ENCODE results near the gene TIMM17B. TPM values are rescaled to one million over a fixed set of nuclear protein-coding genes. Genes with fewer than 3 reads are reported as not detected.

TIMM17B gene
- total RNA-seq, 1 donor from 2014 or later = 48.2 TPM

GRCh38 chrX:48919947-48920717, 22.6 kb upstream of the TIMM17B start:
- intact Hi-C loops (cut with micrococcal nuclease) = loop anchor here (1.0 to 10.0 kb wide), 5 partner anchors 17 to 275 kb away; partner anchors contain the start of gene GRIPAP1

- intact Hi-C loops (cut with micrococcal nuclease) = loop anchor here (1.0 to 10.0 kb wide), 5 partner anchors 18 to 275 kb away; partner anchors contain the start of gene GRIPAP1
Measured at GRCh38 chrX:48919360-48919841, 21.8 kb upstream of the TIMM17B start.

DNA sequence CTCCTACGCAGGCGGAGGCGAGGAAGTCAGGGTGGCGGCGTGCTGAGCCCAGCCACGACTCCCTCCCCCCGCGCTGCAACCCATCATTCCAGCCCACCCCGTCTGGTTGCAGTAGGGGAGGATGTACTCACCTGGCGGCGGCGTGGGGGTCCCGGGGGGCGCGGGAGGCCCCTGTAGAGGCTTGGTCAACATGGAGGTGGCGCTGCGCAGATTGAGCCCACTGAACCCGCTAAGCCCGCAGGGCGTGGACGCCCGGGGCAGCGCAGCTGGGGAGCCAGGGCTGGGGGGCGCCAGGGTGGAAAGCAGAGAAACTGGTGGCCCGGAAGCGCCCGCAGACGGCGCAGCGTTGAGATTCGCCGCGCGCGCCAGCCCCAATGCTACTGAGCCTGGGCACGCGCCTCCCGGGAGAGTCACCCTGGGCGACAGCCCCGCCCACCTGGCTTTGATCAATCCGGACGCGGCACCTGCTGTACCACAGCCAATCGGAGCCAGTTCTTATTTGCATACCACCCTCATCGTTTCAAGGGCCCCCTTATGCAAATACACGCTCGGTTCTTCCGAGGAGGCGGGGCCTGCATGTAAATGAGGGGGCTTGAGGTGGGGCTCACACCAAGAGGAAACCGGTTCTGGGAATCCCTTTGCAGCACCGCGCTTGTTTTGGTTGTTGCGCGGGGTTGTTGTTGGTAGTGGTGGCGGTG, 21.2 kb upstream of the TIMM17B start, which contains the start of gene PIM2:
PIM2 (minus strand) TSS at position 382 of the 698 bp plus-strand sequence; CDS start at position 192, 190 bp downstream.
- intact Hi-C loops (cut with micrococcal nuclease) = loop anchor here (1.0 to 10.0 kb wide), 5 partner anchors 19 to 274 kb away; partner anchors contain the start of gene GRIPAP1

DNA sequence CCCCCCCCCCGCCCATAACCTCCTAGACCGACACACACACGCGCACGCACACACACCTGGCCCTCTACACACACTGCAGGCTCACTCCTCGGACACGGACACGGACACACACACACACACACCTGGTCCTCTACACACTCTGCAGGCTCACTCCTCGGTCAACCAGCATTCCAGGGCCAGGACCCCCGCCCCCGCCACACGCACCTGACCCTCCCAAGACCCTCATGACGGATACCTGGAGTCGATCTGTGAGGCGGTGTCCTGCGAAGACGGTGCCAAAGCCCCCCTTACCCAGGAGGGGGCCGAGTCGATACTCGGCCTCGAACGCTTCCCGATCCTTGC, 20.7 kb upstream of the TIMM17B start:
- intact Hi-C loops (cut with micrococcal nuclease) = loop anchor here (5.0 to 10.0 kb wide), 2 partner anchors 84 to 273 kb away; partner anchors contain the start of gene GRIPAP1

DNA sequence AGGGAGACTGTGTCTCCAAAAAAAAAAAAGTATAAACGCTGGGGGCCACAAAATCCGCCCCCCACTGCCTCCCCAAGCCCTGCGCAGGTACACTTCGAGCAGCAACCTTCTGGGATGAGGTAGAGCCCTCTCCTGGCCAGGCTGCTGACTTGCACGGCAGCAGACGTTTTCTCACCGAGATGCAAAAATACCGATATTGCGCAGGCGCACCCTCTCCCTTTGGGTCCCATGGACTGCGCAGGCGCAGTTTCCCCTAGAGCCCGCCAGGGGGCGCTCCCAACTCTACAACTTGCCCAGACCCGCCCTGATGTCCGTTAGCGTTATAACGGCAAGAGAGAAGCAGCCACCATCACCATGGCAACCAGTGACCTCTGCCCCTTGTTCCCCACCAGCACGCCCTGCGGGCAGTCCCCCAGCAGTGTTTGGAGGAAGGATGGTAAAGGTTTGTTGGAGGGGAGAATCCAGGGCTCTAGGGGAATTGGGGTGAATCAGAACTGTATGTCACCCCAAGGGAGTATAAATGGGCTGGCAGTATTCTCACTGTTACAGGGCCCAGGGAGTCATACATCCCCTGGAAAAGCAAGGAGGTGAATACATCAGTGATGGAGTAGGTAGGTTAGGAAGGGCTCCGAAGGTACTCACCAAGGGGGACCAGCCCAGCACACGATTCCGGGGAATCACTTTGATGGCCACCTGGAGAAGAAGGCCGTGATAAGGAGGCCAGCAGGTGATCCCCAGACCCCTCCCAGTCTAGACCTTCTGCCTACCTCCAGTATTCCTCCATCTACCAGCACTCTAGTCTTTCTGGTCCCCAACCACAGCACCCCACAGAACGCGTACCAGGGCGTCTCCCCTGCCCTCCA, 19.8 kb upstream of the TIMM17B start:
- intact Hi-C loops (cut with micrococcal nuclease) = loop anchor here (1.0 to 10.0 kb wide), 5 partner anchors 20 to 273 kb away; partner anchors contain the start of genes GRIPAP1, PQBP1, TFE3 and TIMM17B

- intact Hi-C loops (cut with micrococcal nuclease) = loop anchor here (5.0 to 10.0 kb wide), 2 partner anchors 87 to 270 kb away; partner anchors contain the start of gene GRIPAP1
Measured at GRCh38 chrX:48914593-48915493, 17.3 kb upstream of the TIMM17B start.

DNA sequence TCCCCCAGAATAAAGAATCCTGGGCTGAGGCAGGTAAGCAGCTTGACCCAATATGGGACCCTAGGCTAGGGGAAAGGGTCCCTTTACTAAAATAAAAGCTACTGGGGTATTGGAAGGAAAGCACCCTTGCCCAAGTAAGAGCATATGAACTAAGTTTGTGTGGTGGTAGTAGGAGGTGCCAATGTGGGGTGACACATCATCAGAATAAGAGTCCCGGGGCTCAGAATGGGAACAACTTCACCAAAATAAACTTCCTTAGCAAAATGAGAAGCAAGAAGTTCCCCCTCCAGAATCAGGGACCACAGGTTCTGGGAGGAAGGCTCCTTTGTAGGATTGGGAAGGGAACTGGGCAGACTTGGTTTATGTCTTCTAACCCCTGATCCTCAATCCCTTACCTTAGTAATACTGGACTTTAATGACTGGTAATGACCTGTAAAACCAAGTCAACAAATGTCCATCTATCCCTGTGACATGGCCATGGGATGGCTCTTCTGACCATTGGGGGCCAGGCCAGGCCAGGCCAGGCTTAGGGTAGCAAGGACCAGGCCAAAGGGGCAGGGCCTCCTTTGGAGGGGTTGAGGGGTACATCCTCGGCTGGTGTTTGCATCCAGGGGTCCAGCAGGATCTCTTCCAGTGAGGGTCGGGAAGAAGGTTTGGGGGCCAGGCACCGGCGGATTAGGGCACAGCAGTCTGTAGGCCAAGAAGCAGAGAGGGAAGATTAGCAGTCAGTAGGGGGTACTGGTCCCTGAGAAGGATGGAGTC, 16.2 kb upstream of the TIMM17B start:
- intact Hi-C loops (cut with micrococcal nuclease) = loop anchor here (10.0 kb wide), 1 partner anchor 269 kb away; no protein-coding TSS in a partner anchor

DNA sequence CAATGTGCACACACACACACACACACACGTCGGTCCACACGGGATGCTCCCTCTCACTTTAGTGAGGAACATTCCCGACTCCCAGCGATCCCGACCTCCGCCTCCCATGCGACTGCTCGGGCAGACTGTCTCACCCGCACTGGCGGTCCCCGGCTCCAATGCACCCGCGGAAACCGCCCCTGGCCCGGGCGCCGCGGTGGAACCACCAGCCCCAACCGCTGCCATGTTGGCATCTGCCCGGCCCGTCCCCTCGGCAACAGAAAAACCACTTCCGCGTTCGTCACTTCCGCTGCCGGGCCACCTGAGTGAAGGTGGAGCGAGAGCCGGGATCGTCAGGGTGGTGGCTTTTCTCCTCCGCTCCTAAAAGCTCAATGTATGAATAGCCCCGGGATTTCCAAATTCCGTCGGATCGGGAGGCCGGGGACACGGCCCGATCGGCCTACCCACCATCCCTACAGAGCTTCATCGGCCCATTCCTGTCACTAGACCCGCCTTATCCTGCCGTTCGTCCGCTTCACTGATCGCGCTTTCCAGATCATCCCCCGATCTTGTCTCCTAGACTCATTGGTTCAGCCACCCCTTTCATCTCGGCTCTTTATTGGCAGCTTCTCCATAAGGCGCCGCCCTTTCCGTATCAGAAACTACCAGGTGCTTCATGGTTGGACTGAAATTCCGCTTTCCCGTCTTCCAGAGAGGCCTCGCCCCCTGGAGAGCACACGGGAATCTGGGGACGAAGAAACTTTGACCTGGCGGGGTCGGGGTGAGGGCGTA, 14.0 kb upstream of the TIMM17B start, which contains the start of gene SLC35A2:
SLC35A2 (minus strand) TSS at position 235 of the 771 bp plus-strand sequence; CDS start at position 225, 10 bp downstream.
- intact Hi-C loops (cut with micrococcal nuclease) = loop anchor here (1.0 to 10.0 kb wide), 2 partner anchors 14 to 267 kb away; partner anchors contain the start of genes PQBP1 and TIMM17B

GRCh38 chrX:48910926-48911411, 13.4 kb upstream of the TIMM17B start:
- intact Hi-C loops (cut with micrococcal nuclease) = loop anchor here (1.0 to 10.0 kb wide), 2 partner anchors 14 to 266 kb away; partner anchors contain the start of genes PQBP1 and TIMM17B

DNA sequence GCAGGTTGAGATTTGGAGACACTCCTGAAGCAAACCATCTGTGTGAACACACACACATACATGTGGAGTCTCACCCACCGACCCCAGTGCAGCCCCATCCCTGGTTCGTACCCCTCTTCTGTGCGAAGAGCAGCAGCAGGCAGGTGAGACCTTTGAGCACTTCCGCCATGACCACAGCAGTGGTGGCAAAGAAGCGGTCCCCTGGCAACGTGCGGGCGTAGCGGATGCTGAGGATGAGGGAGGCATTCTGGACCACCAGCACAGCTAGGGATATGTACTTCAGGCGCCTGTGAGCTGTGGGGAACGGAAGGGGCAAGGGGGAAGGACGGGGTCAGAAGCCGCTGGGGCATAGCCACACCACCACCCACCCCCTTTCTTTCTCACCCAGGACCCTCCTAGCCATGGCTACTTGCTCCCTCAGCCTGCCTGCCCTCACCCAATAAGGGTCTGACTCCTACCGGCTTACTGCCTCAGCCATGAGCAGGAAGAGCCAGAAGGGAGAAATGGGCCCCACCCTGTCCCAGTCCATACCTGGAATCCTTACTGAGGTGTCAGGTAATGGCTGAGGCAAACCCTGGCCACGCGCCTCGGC, 12.2 kb upstream of the TIMM17B start:
- intact Hi-C loops (cut with micrococcal nuclease) = loop anchor here (10.0 kb wide), 1 partner anchor 265 kb away; no protein-coding TSS in a partner anchor

GRCh38 chrX:48908600-48908999, 11.0 kb upstream of the TIMM17B start:
- intact Hi-C loops (cut with micrococcal nuclease) = no loop called here

DNA sequence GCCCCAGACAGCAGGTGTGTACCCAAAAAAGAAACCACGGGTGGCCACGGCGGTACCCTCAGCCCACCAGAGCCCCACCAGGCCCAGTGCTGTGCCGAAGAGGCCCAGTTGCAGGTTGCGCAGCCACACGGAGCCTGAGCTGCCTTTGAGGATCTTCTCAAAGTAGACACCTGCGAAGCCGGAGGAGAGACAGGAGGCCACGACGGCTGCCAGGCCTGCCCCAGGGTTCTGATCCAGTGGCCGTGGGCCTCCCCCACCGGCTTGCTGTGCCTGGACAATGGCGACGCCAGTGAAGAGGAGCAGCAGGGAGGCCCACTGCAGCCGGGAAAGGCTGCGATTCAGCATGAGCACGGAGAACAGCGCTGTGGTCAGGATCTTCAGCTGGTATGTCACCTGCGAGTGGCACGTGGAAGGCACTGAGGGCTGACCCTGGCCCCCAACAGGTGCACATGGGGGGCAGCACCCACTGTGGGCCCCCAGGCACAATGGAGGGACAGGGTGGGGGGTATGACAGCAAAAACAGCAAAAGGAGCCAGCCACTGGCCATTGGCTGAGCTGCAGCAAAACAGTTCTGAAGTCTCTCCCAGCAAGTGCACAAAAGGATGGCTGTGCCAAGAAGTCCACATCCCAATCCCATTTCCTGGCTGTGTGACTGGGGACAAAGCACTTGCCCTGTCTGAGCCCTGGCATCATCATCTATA, 7.7 kb upstream of the TIMM17B start:
- intact Hi-C loops (cut with micrococcal nuclease) = no loop called here

- intact Hi-C loops (cut with micrococcal nuclease) = no loop called here
Measured at GRCh38 chrX:48904626-48905025, 7.1 kb upstream of the TIMM17B start.

DNA sequence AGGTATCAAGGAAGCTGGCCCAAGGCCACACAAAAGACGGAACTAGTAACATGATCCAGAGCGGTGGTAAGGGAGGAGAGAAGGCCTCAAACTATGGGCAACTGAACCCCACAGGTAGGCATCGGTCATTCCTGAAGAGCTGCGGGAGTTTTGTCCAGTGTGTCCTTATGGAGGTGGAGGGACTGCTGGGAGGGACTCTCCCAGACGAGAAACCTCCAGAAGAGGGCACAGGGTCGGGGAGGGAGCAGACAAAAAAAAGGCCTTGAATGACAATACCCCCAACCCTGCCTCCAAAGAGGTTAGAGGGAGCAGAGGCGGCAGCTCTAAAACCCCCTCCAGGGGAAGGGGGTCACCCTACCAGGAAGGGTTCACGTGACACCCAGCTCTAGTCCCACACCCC, 6.6 kb upstream of the TIMM17B start:
- intact Hi-C loops (cut with micrococcal nuclease) = no loop called here

DNA sequence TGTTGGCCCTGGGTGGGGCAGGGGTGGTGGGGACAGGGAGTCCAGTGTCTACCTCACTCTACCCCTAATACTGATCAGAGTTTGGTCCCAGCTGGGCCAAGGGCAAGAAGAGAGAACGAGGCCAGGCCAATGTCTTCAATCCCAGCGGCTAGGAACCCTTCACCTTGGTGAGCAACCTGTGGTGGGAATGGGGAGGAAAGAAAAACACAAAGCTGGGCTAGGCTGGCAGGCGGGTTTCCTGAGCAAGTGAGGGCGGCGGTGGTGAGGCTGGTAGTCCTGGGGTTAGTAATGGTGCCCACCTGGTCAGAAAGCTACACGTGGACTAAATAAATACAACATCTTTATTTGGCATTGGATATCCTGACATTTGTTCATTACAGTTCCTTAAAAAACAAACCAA, 5.7 kb upstream of the TIMM17B start:
- intact Hi-C loops (cut with micrococcal nuclease) = no loop called here

DNA sequence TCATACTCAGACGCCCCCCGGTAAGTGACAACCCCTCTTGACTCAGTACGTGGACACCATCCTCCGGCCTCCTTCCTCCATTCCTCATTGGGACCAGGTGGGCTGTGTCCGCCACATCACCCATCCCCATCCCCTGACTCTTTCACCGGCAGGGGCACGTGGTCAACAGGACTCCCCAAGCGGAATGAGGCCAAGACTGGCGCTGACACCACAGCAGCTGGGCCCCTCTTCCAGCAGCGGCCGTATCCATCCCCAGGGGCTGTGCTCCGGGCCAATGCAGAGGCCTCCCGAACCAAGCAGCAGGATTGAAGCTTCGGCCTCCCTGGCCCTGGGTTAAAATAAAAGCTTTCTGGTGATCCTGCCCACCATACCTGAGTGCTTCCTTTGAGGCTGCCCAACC, 5.2 kb upstream of the TIMM17B start:
- intact Hi-C loops (cut with micrococcal nuclease) = no loop called here

DNA sequence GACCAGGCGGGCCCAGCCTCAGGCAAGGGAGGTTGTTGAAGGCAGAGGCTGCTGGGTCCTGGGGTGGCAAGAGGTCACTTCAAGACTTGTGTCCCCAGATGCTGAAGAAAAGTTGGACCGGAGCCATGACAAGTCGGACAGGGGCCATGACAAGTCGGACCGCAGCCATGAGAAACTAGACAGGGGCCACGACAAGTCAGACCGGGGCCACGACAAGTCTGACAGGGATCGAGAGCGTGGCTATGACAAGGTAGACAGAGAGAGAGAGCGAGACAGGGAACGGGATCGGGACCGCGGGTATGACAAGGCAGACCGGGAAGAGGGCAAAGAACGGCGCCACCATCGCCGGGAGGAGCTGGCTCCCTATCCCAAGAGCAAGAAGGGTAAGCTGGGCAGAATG, 4.6 kb upstream of the TIMM17B start:
- intact Hi-C loops (cut with micrococcal nuclease) = no loop called here

Measured in T-helper 2 cell treated with Interferon-gamma antibody and Interleukin-4, amounts not matched to agents 100 ng/mL and 5 ng/mL, for 36 hours (primary cell).